Measurements from ENCODE around the gene ZBTB4.

The ZBTB4 gene

GRCh38 chr17:7443499-7444485 is 35.6 kb downstream of the ZBTB4 start:
- FAIRE-seq: no peak
- no peak for DNase-seq (ENCODE audit: low spot score)

GRCh38 chr17:7442142-7442541 is 37.3 kb downstream of the ZBTB4 start:
- DNase-seq (ENCODE audit: low spot score) (no peak), FAIRE-seq (no peak)

GRCh38 chr17:7441266-7441665 is 38.2 kb downstream of the ZBTB4 start:
- FAIRE-seq (no peak), DNase-seq (ENCODE audit: low spot score) (no peak)

GRCh38 chr17:7440834-7441195 is 38.6 kb downstream of the ZBTB4 start:
- DNase-seq (ENCODE audit: low spot score): peak; percentile 58
- FAIRE-seq: no peak

GRCh38 chr17:7440113-7440833 is 39.2 kb downstream of the ZBTB4 start:
- DNase-seq (ENCODE audit: low spot score): peak; percentile 40
- FAIRE-seq: no peak

- no peak for DNase-seq (ENCODE audit: low spot score)
- FAIRE-seq: no peak
Measured at GRCh38 chr17:7439462-7440112, 39.8 kb downstream of the ZBTB4 start, which contains the start of gene FGF11. FGF11 (plus strand) TSS chr17:7439512; CDS start chr17:7439621, 109 bp downstream.

GRCh38 chr17:7438656-7439460 is 40.6 kb downstream of the ZBTB4 start:
- FAIRE-seq (no peak), DNase-seq (ENCODE audit: low spot score) (no peak)

GRCh38 chr17:7437950-7438614 is 41.3 kb downstream of the ZBTB4 start:
- DNase-seq (ENCODE audit: low spot score) (peak; percentile 22), FAIRE-seq (no peak)

- no peak for FAIRE-seq
- no peak for DNase-seq (ENCODE audit: low spot score)
Measured at GRCh38 chr17:7437369-7437863, 42.0 kb downstream of the ZBTB4 start.

GRCh38 chr17:7436556-7437368 is 42.7 kb downstream of the ZBTB4 start:
- FAIRE-seq (no peak), DNase-seq (ENCODE audit: low spot score) (peak; percentile 68)

- FAIRE-seq (no peak), DNase-seq (ENCODE audit: low spot score) (no peak)
Measured at GRCh38 chr17:7435676-7436555, 43.5 kb downstream of the ZBTB4 start.

GRCh38 chr17:7432296-7432695 is 47.1 kb downstream of the ZBTB4 start:
- DNase-seq (ENCODE audit: low spot score) (no peak), FAIRE-seq (no peak)

GRCh38 chr17:7431231-7431630 is 48.2 kb downstream of the ZBTB4 start:
- no peak for FAIRE-seq
- no peak for DNase-seq (ENCODE audit: low spot score)

- FAIRE-seq (no peak), DNase-seq (ENCODE audit: low spot score) (no peak)
Measured at GRCh38 chr17:7429722-7430121, 49.7 kb downstream of the ZBTB4 start.

- DNase-seq (ENCODE audit: low spot score) (no peak), FAIRE-seq (no peak)
Measured at GRCh38 chr17:7428557-7428956, 50.9 kb downstream of the ZBTB4 start, which contains the start of gene SPEM3. SPEM3 (plus strand) TSS chr17:7428857; CDS start chr17:7428903, 46 bp downstream.

GRCh38 chr17:7427549-7427948 is 51.9 kb downstream of the ZBTB4 start:
- DNase-seq (ENCODE audit: low spot score) (no peak), FAIRE-seq (no peak)

GRCh38 chr17:7426896-7427489 is 52.4 kb downstream of the ZBTB4 start:
- DNase-seq (ENCODE audit: low spot score): no peak
- FAIRE-seq: no peak

Measured in urothelium cell line (cell line).